ENCODE results near the gene PLTP. TPM values are rescaled to one million over a fixed set of nuclear protein-coding genes. Genes with fewer than 3 reads are reported as not detected.
"Not testable (repeated sequence)": the region's sequence is repeated elsewhere in the genome, so short reads cannot be mapped to it uniquely, and the experiment has no call there.

Gene PLTP
- total RNA-seq, 3 donors from 2014 or later (not counting 1 experiment from before 2014, with no cell fraction given): 0.63 to 3.5 (median 3.2) TPM

DNA sequence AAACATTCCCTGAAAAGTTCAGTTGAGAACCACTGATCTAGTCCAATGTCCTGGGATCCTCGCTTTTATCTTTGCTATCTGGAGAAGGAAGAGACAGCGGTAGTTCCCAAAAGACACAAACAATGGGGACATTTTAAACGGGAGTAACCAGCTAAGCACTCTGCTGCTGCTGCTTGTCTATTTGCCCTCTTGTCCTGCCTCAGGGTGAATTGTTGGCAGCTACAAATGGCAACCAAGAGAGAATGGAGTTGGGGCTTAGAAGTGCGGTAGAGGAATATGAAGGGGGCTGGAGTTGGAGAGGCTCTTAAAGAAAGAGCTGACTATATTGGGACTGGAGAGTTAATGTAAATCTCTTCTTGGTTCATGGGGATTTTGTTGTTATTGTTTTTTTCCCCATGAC, 37.4 kb downstream of the PLTP start:
- no peak overlapping the region for H3K27ac Mint-ChIP-seq
- H3K27me3 Mint-ChIP-seq (ENCODE audit: low read depth in 2 of 2): no peaks in the 10 kb centered on the region
- no peak overlapping the region for H3K27ac ChIP-seq (ENCODE audit: low read length)
- 91% methylated on average over 4 of the region's 4 CpGs for WGBS (ENCODE audit: insufficient coverage)
- H3K9me3 Mint-ChIP-seq: no peaks in the 10 kb centered on the region
- H3K4me1 ChIP-seq (ENCODE audit: control insufficient read depth, insufficient read depth, low read length): no peaks in the 10 kb centered on the region
- no peak overlapping the region for H3K4me3 ChIP-seq (ENCODE audit: low read length)
- H3K36me3 ChIP-seq (ENCODE audit: control insufficient read depth, insufficient read depth, low read length): peaks cover 18% of the 10 kb centered on the region
- H3K27me3 ChIP-seq (ENCODE audit: control insufficient read depth, insufficient read depth, low read length): no peaks in the 10 kb centered on the region
- no peak overlapping the region for H3K4me3 Mint-ChIP-seq
- DNase-seq (no peak), ATAC-seq (no peak)
- TF ChIP-seq, protein P1, sequence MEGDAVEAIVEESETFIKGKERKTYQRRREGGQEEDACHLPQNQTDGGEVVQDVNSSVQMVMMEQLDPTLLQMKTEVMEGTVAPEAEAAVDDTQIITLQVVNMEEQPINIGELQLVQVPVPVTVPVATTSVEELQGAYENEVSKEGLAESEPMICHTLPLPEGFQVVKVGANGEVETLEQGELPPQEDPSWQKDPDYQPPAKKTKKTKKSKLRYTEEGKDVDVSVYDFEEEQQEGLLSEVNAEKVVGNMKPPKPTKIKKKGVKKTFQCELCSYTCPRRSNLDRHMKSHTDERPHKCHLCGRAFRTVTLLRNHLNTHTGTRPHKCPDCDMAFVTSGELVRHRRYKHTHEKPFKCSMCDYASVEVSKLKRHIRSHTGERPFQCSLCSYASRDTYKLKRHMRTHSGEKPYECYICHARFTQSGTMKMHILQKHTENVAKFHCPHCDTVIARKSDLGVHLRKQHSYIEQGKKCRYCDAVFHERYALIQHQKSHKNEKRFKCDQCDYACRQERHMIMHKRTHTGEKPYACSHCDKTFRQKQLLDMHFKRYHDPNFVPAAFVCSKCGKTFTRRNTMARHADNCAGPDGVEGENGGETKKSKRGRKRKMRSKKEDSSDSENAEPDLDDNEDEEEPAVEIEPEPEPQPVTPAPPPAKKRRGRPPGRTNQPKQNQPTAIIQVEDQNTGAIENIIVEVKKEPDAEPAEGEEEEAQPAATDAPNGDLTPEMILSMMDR (IDR thresholded peaks at IDR 0.05): no peak
- H3K9me3 ChIP-seq (ENCODE audit: control insufficient read depth, insufficient read depth, low read length): no peaks in the 10 kb centered on the region
- no peaks in the 10 kb centered on the region for H3K4me1 Mint-ChIP-seq
- intact Hi-C loops (cut with micrococcal nuclease): no loop called here
- no peaks in the 10 kb centered on the region for H3K36me3 Mint-ChIP-seq

DNA sequence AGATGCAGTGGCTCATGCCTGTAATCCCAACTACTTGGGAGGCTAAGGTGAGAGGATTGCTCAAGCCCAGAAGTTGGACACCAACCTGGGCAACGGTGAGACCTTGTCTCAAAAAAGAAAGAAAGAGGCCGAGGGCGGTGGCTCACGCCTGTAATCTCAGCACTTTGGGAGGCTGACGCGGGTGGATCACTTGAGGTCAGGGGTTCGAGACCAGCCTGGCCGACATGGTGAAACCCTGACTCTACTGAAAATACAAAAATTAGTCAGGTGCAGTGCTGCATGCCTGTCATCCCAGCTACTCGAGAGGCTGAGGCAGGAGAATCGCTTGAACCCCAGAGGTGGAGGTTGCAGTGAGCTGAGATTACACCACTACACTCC, 37.9 kb downstream of the PLTP start:
- H3K4me3 ChIP-seq (ENCODE audit: low read length); H3K4me1 Mint-ChIP-seq; DNase-seq; ATAC-seq; H3K9me3 Mint-ChIP-seq; H3K27ac Mint-ChIP-seq; intact Hi-C loops (cut with micrococcal nuclease); H3K27ac ChIP-seq (ENCODE audit: low read length); H3K4me1 ChIP-seq (ENCODE audit: control insufficient read depth, insufficient read depth, low read length); H3K36me3 Mint-ChIP-seq; H3K27me3 ChIP-seq (ENCODE audit: control insufficient read depth, insufficient read depth, low read length); H3K27me3 Mint-ChIP-seq (ENCODE audit: low read depth in 2 of 2); H3K4me3 Mint-ChIP-seq; H3K9me3 ChIP-seq (ENCODE audit: control insufficient read depth, insufficient read depth, low read length): not testable (repeated sequence)
- 94% methylated on average over 10 of the region's 10 CpGs for WGBS (ENCODE audit: insufficient coverage)
- H3K36me3 ChIP-seq (ENCODE audit: control insufficient read depth, insufficient read depth, low read length): peaks cover 18% of the 10 kb centered on the region

DNA sequence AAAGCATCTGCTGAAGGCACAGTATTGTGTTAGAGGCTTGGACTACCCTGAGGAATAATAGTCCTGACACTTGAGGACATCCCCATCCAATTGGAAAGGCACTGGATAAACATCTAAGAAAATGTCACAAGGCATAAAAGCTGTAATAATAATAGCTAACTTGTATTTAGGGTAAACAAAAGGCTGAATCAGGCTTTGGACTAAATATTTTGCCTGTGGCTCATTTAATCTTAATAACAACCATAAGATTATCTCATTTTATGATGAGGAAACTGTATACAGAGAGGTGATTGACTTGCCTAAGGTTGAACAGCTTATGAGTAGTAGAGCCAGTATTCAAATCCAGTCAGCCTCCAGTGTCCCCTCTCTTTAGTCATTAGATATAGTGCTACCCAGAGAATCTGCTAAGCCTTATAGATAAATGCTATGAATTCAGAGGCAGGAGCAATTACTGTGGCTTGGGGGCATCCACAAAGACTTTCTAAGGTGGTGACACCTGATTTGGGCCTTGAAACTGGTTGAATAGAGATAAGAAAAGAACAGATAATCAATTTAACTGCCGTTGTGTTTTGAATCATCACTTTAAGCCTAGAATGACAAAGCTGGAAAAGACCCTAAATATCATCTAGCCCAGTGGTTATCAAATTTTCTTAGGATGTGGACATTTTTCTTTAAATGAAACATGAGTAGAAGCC, 38.4 kb downstream of the PLTP start:
- no peaks in the 10 kb centered on the region for H3K27me3 Mint-ChIP-seq (ENCODE audit: low read depth in 2 of 2)
- peaks cover 15% of the 10 kb centered on the region for H3K36me3 ChIP-seq (ENCODE audit: control insufficient read depth, insufficient read depth, low read length)
- H3K4me3 Mint-ChIP-seq: no peak overlapping the region
- H3K27ac Mint-ChIP-seq: no peak overlapping the region
- H3K4me1 ChIP-seq (ENCODE audit: control insufficient read depth, insufficient read depth, low read length): no peaks in the 10 kb centered on the region
- H3K4me3 ChIP-seq (ENCODE audit: low read length): no peak overlapping the region
- DNase-seq (no peak), ATAC-seq (no peak)
- H3K4me1 Mint-ChIP-seq: no peaks in the 10 kb centered on the region
- H3K9me3 ChIP-seq (ENCODE audit: control insufficient read depth, insufficient read depth, low read length): no peaks in the 10 kb centered on the region
- H3K27ac ChIP-seq (ENCODE audit: low read length): no peak overlapping the region
- intact Hi-C loops (cut with micrococcal nuclease): no loop called here
- H3K9me3 Mint-ChIP-seq: no peaks in the 10 kb centered on the region
- no peaks in the 10 kb centered on the region for H3K36me3 Mint-ChIP-seq
- TF ChIP-seq, protein P1 (IDR thresholded peaks at IDR 0.05): no peak
- WGBS (ENCODE audit: insufficient coverage): 83% methylated on average over 1 of the region's 1 CpG
- no peaks in the 10 kb centered on the region for H3K27me3 ChIP-seq (ENCODE audit: control insufficient read depth, insufficient read depth, low read length)

DNA sequence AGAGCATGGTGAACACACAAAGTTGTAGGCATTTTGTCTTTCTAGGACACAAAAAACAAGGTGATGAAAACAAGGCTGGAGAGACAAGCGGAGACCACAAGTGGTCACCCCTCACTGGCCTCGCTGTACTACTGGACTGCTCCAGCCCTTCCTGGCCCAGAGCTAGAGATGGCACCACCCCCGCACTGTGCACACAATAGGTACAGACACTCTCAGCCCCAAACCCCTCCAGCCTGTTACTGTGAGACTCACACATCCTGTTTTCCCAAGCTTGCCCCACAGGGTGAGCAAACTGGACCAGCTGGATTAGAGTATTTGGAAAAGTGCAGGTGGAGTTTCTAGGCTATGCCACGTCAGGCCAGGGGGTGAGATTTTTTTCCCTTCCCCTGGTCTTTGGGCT, 39.3 kb downstream of the PLTP start:
- no peaks in the 10 kb centered on the region for H3K27me3 Mint-ChIP-seq (ENCODE audit: low read depth in 2 of 2)
- no peak overlapping the region for H3K4me3 Mint-ChIP-seq
- Histone ChIP-seq H3K36me3 (ENCODE audit: control insufficient read depth, insufficient read depth, low read length) (peaks cover 10% of the 10 kb centered on the region), H3K4me3 (ENCODE audit: low read length) (no peak overlapping the region), H3K27me3 (ENCODE audit: control insufficient read depth, insufficient read depth, low read length) (no peaks in the 10 kb centered on the region), H3K4me1 (ENCODE audit: control insufficient read depth, insufficient read depth, low read length) (no peaks in the 10 kb centered on the region), H3K27ac (ENCODE audit: low read length) (no peak overlapping the region), H3K9me3 (ENCODE audit: control insufficient read depth, insufficient read depth, low read length) (no peaks in the 10 kb centered on the region)
- WGBS (ENCODE audit: insufficient coverage): 97% methylated on average over 4 of the region's 4 CpGs
- H3K4me1 Mint-ChIP-seq: no peaks in the 10 kb centered on the region
- no peaks in the 10 kb centered on the region for H3K9me3 Mint-ChIP-seq
- TF ChIP-seq, protein P1 (IDR thresholded peaks at IDR 0.05): no peak
- no peaks in the 10 kb centered on the region for H3K36me3 Mint-ChIP-seq
- H3K27ac Mint-ChIP-seq: no peak overlapping the region
- DNase-seq: no peak
- intact Hi-C loops (cut with micrococcal nuclease): no loop called here
- ATAC-seq: no peak

Data from natural killer cell (primary cell).